Measurements from ENCODE around the gene GNB1L.

GNB1L gene

GRCh38 chr22:19808873-19809478 lies 45.7 kb downstream of the GNB1L start:
- Histone ChIP-seq H4K20me1 (ENCODE audit: insufficient read depth, low read length) (no peaks in the 10 kb centered on the region), H3K9me2 (replicated peaks; ENCODE audit: insufficient read depth, low read length) (no peaks in the 10 kb centered on the region), H3K27me3 (replicated peaks; ENCODE audit: insufficient read depth, low read length) (no peaks in the 10 kb centered on the region), H3K79me2 (ENCODE audit: low read length) (no peaks in the 10 kb centered on the region), H2AFZ (ENCODE audit: low read length) (no peak overlapping the region), H3K27ac (ENCODE audit: low read length) (no peak overlapping the region), H3K4me1 (ENCODE audit: low read length) (no peaks in the 10 kb centered on the region), H3K9ac (ENCODE audit: low read length) (no peak overlapping the region), H3F3A (ENCODE audit: insufficient read depth, low read length) (no peaks in the 10 kb centered on the region), H3K4me3 (ENCODE audit: low read length) (no peak overlapping the region), H3K9me3 (replicated peaks; ENCODE audit: insufficient read depth, low read length) (no peaks in the 10 kb centered on the region), H3K36me3 (replicated peaks; ENCODE audit: insufficient read depth, low read length) (no peaks in the 10 kb centered on the region), H3K4me2 (ENCODE audit: low read depth, low read length) (no peak overlapping the region)
- TF ChIP-seq EZH2phosphoT487 (IDR thresholded peaks at IDR 0.05; ENCODE audit: low read length), result no peak
- TF ChIP-seq, protein P1, sequence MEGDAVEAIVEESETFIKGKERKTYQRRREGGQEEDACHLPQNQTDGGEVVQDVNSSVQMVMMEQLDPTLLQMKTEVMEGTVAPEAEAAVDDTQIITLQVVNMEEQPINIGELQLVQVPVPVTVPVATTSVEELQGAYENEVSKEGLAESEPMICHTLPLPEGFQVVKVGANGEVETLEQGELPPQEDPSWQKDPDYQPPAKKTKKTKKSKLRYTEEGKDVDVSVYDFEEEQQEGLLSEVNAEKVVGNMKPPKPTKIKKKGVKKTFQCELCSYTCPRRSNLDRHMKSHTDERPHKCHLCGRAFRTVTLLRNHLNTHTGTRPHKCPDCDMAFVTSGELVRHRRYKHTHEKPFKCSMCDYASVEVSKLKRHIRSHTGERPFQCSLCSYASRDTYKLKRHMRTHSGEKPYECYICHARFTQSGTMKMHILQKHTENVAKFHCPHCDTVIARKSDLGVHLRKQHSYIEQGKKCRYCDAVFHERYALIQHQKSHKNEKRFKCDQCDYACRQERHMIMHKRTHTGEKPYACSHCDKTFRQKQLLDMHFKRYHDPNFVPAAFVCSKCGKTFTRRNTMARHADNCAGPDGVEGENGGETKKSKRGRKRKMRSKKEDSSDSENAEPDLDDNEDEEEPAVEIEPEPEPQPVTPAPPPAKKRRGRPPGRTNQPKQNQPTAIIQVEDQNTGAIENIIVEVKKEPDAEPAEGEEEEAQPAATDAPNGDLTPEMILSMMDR (IDR thresholded peaks at IDR 0.05; ENCODE audit: low read length), result no peak
- no peak for TF ChIP-seq EZH2 (optimal IDR thresholded peaks at IDR 0.05; ENCODE audit: low read depth, low read length)
- no peak for DNase-seq

GRCh38 chr22:19807914-19808872 lies 46.5 kb downstream of the GNB1L start:
- Histone ChIP-seq H3K9me3 (replicated peaks; ENCODE audit: insufficient read depth, low read length) (no peaks in the 10 kb centered on the region), H3K27me3 (replicated peaks; ENCODE audit: insufficient read depth, low read length) (no peaks in the 10 kb centered on the region), H3K4me2 (ENCODE audit: low read depth, low read length) (no peak overlapping the region), H3K27ac (ENCODE audit: low read length) (no peak overlapping the region), H3K36me3 (replicated peaks; ENCODE audit: insufficient read depth, low read length) (no peaks in the 10 kb centered on the region), H3F3A (ENCODE audit: insufficient read depth, low read length) (no peaks in the 10 kb centered on the region), H3K4me3 (ENCODE audit: low read length) (no peak overlapping the region), H3K79me2 (ENCODE audit: low read length) (no peaks in the 10 kb centered on the region), H3K9ac (ENCODE audit: low read length) (no peak overlapping the region), H3K4me1 (ENCODE audit: low read length) (no peaks in the 10 kb centered on the region), H2AFZ (ENCODE audit: low read length) (no peak overlapping the region), H4K20me1 (ENCODE audit: insufficient read depth, low read length) (no peaks in the 10 kb centered on the region), H3K9me2 (replicated peaks; ENCODE audit: insufficient read depth, low read length) (no peaks in the 10 kb centered on the region)
- no peak for DNase-seq
- TF ChIP-seq EZH2 (optimal IDR thresholded peaks at IDR 0.05; ENCODE audit: low read depth, low read length), result no peak
- no peak for TF ChIP-seq EZH2phosphoT487 (IDR thresholded peaks at IDR 0.05; ENCODE audit: low read length)
- TF ChIP-seq, protein P1 (IDR thresholded peaks at IDR 0.05; ENCODE audit: low read length), result no peak

GRCh38 chr22:19807161-19807913 lies 47.3 kb downstream of the GNB1L start:
- H3K9me2 ChIP-seq (replicated peaks; ENCODE audit: insufficient read depth, low read length), result no peaks in the 10 kb centered on the region
- no peaks in the 10 kb centered on the region for H3K79me2 ChIP-seq (ENCODE audit: low read length)
- no peak overlapping the region for H3K27ac ChIP-seq (ENCODE audit: low read length)
- no peaks in the 10 kb centered on the region for H4K20me1 ChIP-seq (ENCODE audit: insufficient read depth, low read length)
- H3K4me2 ChIP-seq (ENCODE audit: low read depth, low read length), result no peak overlapping the region
- no peaks in the 10 kb centered on the region for H3K27me3 ChIP-seq (replicated peaks; ENCODE audit: insufficient read depth, low read length)
- H3K36me3 ChIP-seq (replicated peaks; ENCODE audit: insufficient read depth, low read length), result no peaks in the 10 kb centered on the region
- TF ChIP-seq, protein P1 (IDR thresholded peaks at IDR 0.05; ENCODE audit: low read length), result no peak
- TF ChIP-seq EZH2phosphoT487 (IDR thresholded peaks at IDR 0.05; ENCODE audit: low read length), result no peak
- no peak for TF ChIP-seq EZH2 (optimal IDR thresholded peaks at IDR 0.05; ENCODE audit: low read depth, low read length)
- no peaks in the 10 kb centered on the region for H3K4me1 ChIP-seq (ENCODE audit: low read length)
- no peak overlapping the region for H2AFZ ChIP-seq (ENCODE audit: low read length)
- no peak overlapping the region for H3K9ac ChIP-seq (ENCODE audit: low read length)
- no peak overlapping the region for H3K4me3 ChIP-seq (ENCODE audit: low read length)
- no peak for DNase-seq
- no peaks in the 10 kb centered on the region for H3K9me3 ChIP-seq (replicated peaks; ENCODE audit: insufficient read depth, low read length)
- no peaks in the 10 kb centered on the region for H3F3A ChIP-seq (ENCODE audit: insufficient read depth, low read length)
